SIG-M5 treated with dmso at 0.1 percent for 504 hours (cell line): ENCODE results near the gene NPC2.

Experiments
- DNase-seq: peaks from one replicate; lab custom pipeline; 2025; ENCODE audit not compliant: unreplicated experiment; lab: John Stamatoyannopoulos, UW

The NPC2 gene

GRCh38 chr14:74519316-74520074, 26.4 kb upstream of the NPC2 start:
- no peak for DNase-seq

GRCh38 chr14:74518221-74518620, 25.1 kb upstream of the NPC2 start:
- no peak for DNase-seq

- no peak for DNase-seq
These were observed 24.6 kb upstream of the NPC2 start for GRCh38 chr14:74517731-74518130.

GRCh38 chr14:74516451-74517160, 23.5 kb upstream of the NPC2 start:
- DNase-seq: no peak

GRCh38 chr14:74515891-74516412, 22.8 kb upstream of the NPC2 start:
- no peak for DNase-seq

- DNase-seq: peak; percentile 68
These were observed 21.4 kb upstream of the NPC2 start for GRCh38 chr14:74514471-74514941.

- DNase-seq: no peak
These were observed 19.1 kb upstream of the NPC2 start for GRCh38 chr14:74511966-74512830.

- no peak for DNase-seq
These were observed 17.9 kb upstream of the NPC2 start for GRCh38 chr14:74510959-74511409.

- no peak for DNase-seq
These were observed 17.3 kb upstream of the NPC2 start for GRCh38 chr14:74510223-74510931.

- DNase-seq: no peak
These were observed 16.6 kb upstream of the NPC2 start for GRCh38 chr14:74509587-74510222.

- DNase-seq: no peak
These were observed 15.8 kb upstream of the NPC2 start for GRCh38 chr14:74508844-74509428.

GRCh38 chr14:74508292-74508731, 15.2 kb upstream of the NPC2 start:
- peak; percentile 29 for DNase-seq

- DNase-seq: no peak
These were observed 14.7 kb upstream of the NPC2 start for GRCh38 chr14:74507840-74508239.

GRCh38 chr14:74507085-74507484, 14.0 kb upstream of the NPC2 start:
- DNase-seq: no peak

GRCh38 chr14:74506411-74506851, 13.3 kb upstream of the NPC2 start:
- no peak for DNase-seq

GRCh38 chr14:74505831-74506230, 12.7 kb upstream of the NPC2 start:
- no peak for DNase-seq

- DNase-seq: no peak
These were observed 12.0 kb upstream of the NPC2 start for GRCh38 chr14:74504874-74505720.

- no peak for DNase-seq
These were observed 11.3 kb upstream of the NPC2 start for GRCh38 chr14:74504412-74504811.

GRCh38 chr14:74503938-74504335, 10.8 kb upstream of the NPC2 start:
- DNase-seq: no peak
